Caco-2 (cell line): ENCODE results near the gene UBE2D1. TPM values are rescaled to one million over a fixed set of nuclear protein-coding genes. Genes with fewer than 3 reads are reported as not detected.
A peak's percentile ranks its signal among the peaks of the same experiment; 100 is the strongest.

Experiments used
- BruUV-seq: library from RNA; stranded (reverse); fragments of 400-500 nt; replicated peaks from 2 replicates; lab custom pipeline; 2021; lab: Mats Ljungman, UMichigan
- CTCF ChIA-PET: fragments of 300-600 bp; sonication (Branson Sonifier 250); formaldehyde crosslinking; loops from one replicate; lab custom pipeline; 2022; ENCODE audit warnings: antibody characterized with exemption; lab: Charles Lee
- POLR2A ChIA-PET: fragments of 300-600 bp; sonication (Branson Sonifier 250); formaldehyde crosslinking; loops from one replicate; lab custom pipeline; 2022; ENCODE audit warnings: antibody characterized with exemption; lab: Charles Lee
- DNase-seq, 2 experiments: peaks; one replicate each; pipeline versions ENCODE4 v3.0.0 to v3.0.0-alpha.2; 2020 to 2022
- H3K27me3 ChIP-seq: replicated peaks from 2 replicates; pipeline ENCODE4 v1.6.0; 2011; ENCODE audit warnings: low read length; ENCODE audit not compliant: control insufficient read depth, insufficient read depth
- H3K36me3 ChIP-seq: 2 replicates; pipeline ENCODE4 v1.5.1; 2011; ENCODE audit warnings: low read length; ENCODE audit not compliant: control insufficient read depth, insufficient read depth
- H3K4me1 ChIP-seq: fragments of 250-450 bp; sonication (Bioruptor Pico); 2 replicates; pipeline ENCODE4 v1.5.1; 2020; ENCODE audit warnings: mild to moderate bottlenecking
- H3K4me3 ChIP-seq: 2 replicates; pipeline ENCODE4 v1.5.1; 2011; ENCODE audit warnings: low read depth, mild to moderate bottlenecking, control low read depth, low read length
- H3K9me3 ChIP-seq: fragments of 250-450 bp; sonication (Bioruptor Pico); 2 replicates; pipeline ENCODE4 v1.5.1; 2020; ENCODE audit warnings: mild to moderate bottlenecking, moderate library complexity
- H3K27ac Mint-ChIP-seq: one replicate; pipeline ENCODE4 v1.8.0; 2022; ENCODE audit warnings: mixed read lengths; ENCODE audit not compliant: unreplicated experiment
- H3K27me3 Mint-ChIP-seq: one replicate; pipeline ENCODE4 v1.8.0; 2022; ENCODE audit warnings: mixed read lengths; ENCODE audit not compliant: insufficient read depth, unreplicated experiment
- H3K36me3 Mint-ChIP-seq: one replicate; pipeline ENCODE4 v1.8.0; 2022; ENCODE audit warnings: mild to moderate bottlenecking, mixed read lengths; ENCODE audit not compliant: insufficient read depth, unreplicated experiment
- H3K4me1 Mint-ChIP-seq: one replicate; pipeline ENCODE4 v1.8.0; 2022; ENCODE audit warnings: low read depth, mixed read lengths; ENCODE audit not compliant: unreplicated experiment
- H3K4me3 Mint-ChIP-seq: one replicate; pipeline ENCODE4 v1.8.0; 2022; ENCODE audit warnings: mild to moderate bottlenecking, moderate library complexity, mixed read lengths; ENCODE audit not compliant: unreplicated experiment
- H3K9me3 Mint-ChIP-seq: one replicate; pipeline ENCODE4 v1.8.0; 2022; ENCODE audit warnings: mixed read lengths; ENCODE audit not compliant: unreplicated experiment
- CTCF ChIP-seq, 2 experiments: fragments of 200-600 bp in 1 of 2; IDR thresholded peaks; 1 replicate in 1 of 2; 2 replicates in 1 of 2; pipeline versions ENCODE4 v1.5.1 to v1.8.0; 2011 to 2022; ENCODE audit warnings: antibody characterized with exemption in 1 of 2, control low read depth in 1 of 2, inconsistent platforms in 1 of 2, low read depth in 1 of 2, low read length in 1 of 2, mild to moderate bottlenecking in 1 of 2, moderate library complexity in 1 of 2; ENCODE audit not compliant: insufficient read depth in 1 of 2, severe bottlenecking in 1 of 2, unreplicated experiment in 1 of 2
- intact Hi-C: fragments of 100-400 bp; cut with micrococcal nuclease; formaldehyde crosslinking; loops from one replicate; pipeline ENCODE4 v1.10.0; 2022; ENCODE audit not compliant: unreplicated experiment
- total RNA-seq: library from RNA; stranded (reverse); gene quantifications from 2 replicates; pipeline ENCODE4 v1.2.3, GENCODE V29; 2022

The UBE2D1 gene
- total RNA-seq, 1 experiment from 2014 or later, result 39.7 TPM

DNA sequence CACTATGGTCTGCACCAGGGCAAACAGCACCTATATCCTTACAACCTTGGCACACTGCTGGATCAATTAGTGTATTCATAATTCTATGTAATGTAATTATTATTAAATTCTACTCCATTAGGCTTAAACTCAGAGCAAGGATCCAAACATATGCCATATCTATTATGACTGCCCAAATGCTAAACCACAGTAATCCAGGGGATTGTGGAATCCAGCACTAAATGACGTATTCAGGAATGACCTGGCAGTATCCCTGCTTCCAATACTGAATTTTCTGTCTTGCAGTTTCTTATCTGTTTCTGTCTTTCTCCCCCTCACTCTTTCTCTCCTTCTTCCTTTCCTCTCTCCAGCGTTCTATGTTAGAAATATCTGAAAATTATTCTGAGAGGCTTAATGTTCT lies 16.5 kb upstream of the UBE2D1 start:
- POLR2A ChIA-PET, result no interaction called here
- H3K4me1 Mint-ChIP-seq, result peaks cover 8% of the 10 kb centered on the region
- BruUV-seq, result no TSS peak

DNA sequence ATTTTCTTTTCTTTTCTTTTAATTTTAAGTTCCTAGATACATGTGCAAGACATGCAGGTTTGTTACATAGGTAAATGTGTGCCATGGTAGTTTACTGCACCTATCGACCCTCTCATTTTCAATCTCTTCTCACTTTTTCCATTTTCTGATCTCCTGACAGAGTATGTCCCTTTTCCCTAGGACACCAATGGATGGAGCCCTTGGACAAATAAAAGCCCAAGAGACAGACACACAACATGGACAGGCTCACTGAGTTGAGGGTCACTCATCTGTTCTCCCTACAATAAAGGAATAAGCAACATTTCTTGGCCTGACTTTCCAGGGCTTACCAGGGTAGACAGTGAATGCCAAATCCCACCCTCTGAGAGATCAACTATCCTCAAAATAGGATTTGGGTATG lies 15.2 kb upstream of the UBE2D1 start:
- Mint-ChIP-seq H3K27me3 (peaks cover 3% of the 10 kb centered on the region), H3K9me3 (no peaks in the 10 kb centered on the region), H3K27ac (no peak overlapping the region), H3K4me3 (no peak overlapping the region), H3K36me3 (no peaks in the 10 kb centered on the region), H3K4me1 (peaks cover 8% of the 10 kb centered on the region)
- H3K36me3 ChIP-seq, result no peaks in the 10 kb centered on the region
- TF ChIP-seq CTCF (IDR thresholded peaks at IDR 0.05; ENCODE audit: insufficient read depth in 1 of 2, low read depth in 1 of 2, low read length in 1 of 2, severe bottlenecking in 1 of 2, unreplicated experiment in 1 of 2), result no peak
- peak in 1 of 2 experiments; percentile 35 for DNase-seq
- POLR2A ChIA-PET, result no interaction called here
- intact Hi-C loops, result loop anchor here (1.0 kb wide), 1 partner anchor 66 kb away; the partner anchor contains the start of gene TFAM
- BruUV-seq, result no TSS peak
- H3K9me3 ChIP-seq, result no peaks in the 10 kb centered on the region
- H3K27me3 ChIP-seq, result no peaks in the 10 kb centered on the region
- peaks cover 6% of the 10 kb centered on the region; the same call in 1 of the 2 replicates for H3K4me1 ChIP-seq
- CTCF ChIA-PET, result no interaction called here
- H3K4me3 ChIP-seq, result no peak overlapping the region

More for the DNA sequence above, 16.5 kb upstream of the UBE2D1 start:
- Mint-ChIP-seq H3K27me3 (peaks cover 3% of the 10 kb centered on the region), H3K27ac (no peak overlapping the region), H3K36me3 (no peaks in the 10 kb centered on the region), H3K9me3 (no peaks in the 10 kb centered on the region), H3K4me3 (no peak overlapping the region)
- CTCF ChIA-PET, result no interaction called here
- no peak for DNase-seq
- H3K9me3 ChIP-seq, result no peaks in the 10 kb centered on the region
- no peaks in the 10 kb centered on the region for H3K36me3 ChIP-seq
- H3K4me1 ChIP-seq, result peaks cover 6% of the 10 kb centered on the region; the same call in 1 of the 2 replicates
- 0 out of 2 replicates have a peak, but pooled peaks cover under 1% of the 10 kb centered on the region for H3K27me3 ChIP-seq
- H3K4me3 ChIP-seq, result no peak overlapping the region
- intact Hi-C loops, result no loop called here
- TF ChIP-seq CTCF (IDR thresholded peaks at IDR 0.05; ENCODE audit: insufficient read depth in 1 of 2, low read depth in 1 of 2, low read length in 1 of 2, severe bottlenecking in 1 of 2, unreplicated experiment in 1 of 2), result no peak

DNA sequence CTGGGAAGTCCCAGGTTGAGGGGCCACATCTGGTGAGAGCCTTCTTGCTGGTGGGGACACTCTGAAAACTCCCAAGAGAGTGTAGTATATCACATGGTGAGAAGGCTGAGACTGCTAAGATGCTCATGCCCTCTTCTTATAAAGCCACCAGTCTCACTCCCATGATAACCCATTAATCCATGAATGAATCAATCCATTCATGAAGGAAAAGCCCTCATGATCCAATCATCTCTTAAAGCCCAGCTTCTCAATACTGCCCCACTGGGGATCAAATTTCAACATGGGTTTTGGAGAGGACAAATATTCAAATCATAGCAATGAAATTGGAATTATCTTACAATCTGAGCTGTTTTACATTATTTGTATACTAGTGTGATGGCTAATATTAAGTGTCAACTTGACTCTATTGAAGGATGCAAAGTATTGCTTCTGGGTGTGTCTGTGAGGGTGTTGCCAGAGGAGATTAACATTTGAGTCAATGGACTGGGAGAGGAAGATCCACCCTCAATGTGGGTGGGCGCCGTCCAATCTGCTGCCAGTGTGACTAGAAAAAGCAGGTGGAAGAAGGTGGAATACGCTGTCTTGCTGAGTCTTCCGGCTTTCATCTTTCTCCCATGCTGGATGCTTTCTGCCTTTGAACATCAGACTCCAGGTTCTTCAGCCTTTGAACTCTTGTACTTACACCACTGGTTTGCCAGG lies 14.3 kb upstream of the UBE2D1 start:
- DNase-seq, result no peak
- Mint-ChIP-seq H3K4me3 (no peak overlapping the region), H3K27me3 (peaks cover 3% of the 10 kb centered on the region), H3K9me3 (no peaks in the 10 kb centered on the region), H3K4me1 (peaks cover 8% of the 10 kb centered on the region), H3K27ac (no peak overlapping the region), H3K36me3 (no peaks in the 10 kb centered on the region)
- intact Hi-C loops, result no loop called here
- peaks cover 6% of the 10 kb centered on the region; the same call in 1 of the 2 replicates for H3K4me1 ChIP-seq
- ChIA-PET CTCF (no interaction called here), POLR2A (no interaction called here)
- no peaks in the 10 kb centered on the region for H3K36me3 ChIP-seq
- no peak overlapping the region for H3K4me3 ChIP-seq
- no peaks in the 10 kb centered on the region for H3K27me3 ChIP-seq
- no peaks in the 10 kb centered on the region for H3K9me3 ChIP-seq
- no TSS peak for BruUV-seq
- TF ChIP-seq CTCF (IDR thresholded peaks at IDR 0.05; ENCODE audit: insufficient read depth in 1 of 2, low read depth in 1 of 2, low read length in 1 of 2, severe bottlenecking in 1 of 2, unreplicated experiment in 1 of 2), result no peak
